Measurements from ENCODE around the gene GRIK2. TPM values are rescaled to one million over a fixed set of nuclear protein-coding genes. Genes with fewer than 3 reads are reported as not detected.

GRIK2 gene
- polyA plus RNA-seq, 1 experiment: 12.8 TPM

DNA sequence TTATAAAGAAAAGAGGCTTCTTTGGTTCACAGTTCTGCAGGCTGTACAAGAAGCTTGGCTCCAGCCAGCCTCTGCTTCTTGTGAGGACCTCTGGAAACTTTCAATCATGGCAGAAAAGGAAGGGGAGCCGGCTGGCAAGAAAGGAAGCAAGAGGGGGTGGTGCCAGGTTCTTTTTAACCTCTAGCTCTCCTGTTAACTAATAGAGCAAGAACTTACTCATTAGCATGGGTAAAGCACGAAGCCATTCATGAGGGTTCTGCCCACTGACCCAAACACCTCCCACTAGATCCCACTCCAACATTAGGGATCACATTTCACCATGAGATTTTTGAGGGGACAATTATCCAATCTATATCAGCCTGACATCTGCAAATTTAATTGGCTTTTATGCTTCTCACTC lies 347.1 kb downstream of the GRIK2 start:
- 0 out of 2 replicates have a peak, but pooled peaks cover 5% of the 10 kb centered on the region for H3K9me3 ChIP-seq (ENCODE audit: control insufficient read depth, insufficient read depth, low read length)
- CTCF ChIA-PET: no interaction called here
- H3K27ac ChIP-seq (ENCODE audit: low read depth, low read length): no peak overlapping the region
- H3K4me3 ChIP-seq (ENCODE audit: low read depth, low read length): no peak overlapping the region
- no peak for TF ChIP-seq CTCF (IDR thresholded peaks at IDR 0.05; ENCODE audit: low read depth, low read length)
- no peaks in the 10 kb centered on the region for H3K27me3 ChIP-seq (ENCODE audit: control insufficient read depth, insufficient read depth, low read length)
- no peak for DNase-seq (ENCODE audit: low read depth, low spot score)
- POLR2A ChIA-PET: no interaction called here

DNA sequence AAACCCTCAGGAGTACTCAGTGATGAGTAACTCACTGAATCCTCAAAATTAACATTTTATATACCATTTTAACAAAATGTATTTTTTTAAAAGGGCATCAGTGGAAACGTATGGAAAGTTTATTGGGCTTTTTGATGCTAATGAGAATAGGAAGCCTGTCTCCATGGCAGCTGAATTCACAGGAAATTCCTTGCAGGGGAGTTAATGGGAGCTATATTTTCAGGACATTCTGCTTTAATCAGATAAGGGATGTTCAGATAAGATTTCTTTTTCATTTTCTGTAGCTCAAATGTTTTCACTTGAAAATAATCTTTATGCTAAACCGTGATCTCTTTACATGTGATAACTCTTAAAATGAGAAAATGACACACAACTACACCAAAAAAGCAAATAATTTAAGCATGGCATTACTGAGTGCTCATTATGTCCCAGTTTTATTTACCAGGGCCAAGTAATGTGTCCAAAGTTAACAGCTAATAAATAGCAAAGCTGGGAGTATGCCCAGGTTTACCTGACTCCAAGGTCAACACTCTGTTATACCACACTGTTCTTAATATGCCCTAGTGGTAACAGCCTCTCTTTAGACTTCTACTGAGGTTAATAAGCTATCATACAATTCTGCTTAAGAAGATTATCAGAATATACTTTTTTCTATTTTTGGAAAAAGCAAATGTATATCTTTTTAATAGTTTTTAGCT lies 348.1 kb downstream of the GRIK2 start:
- no peak for DNase-seq (ENCODE audit: low read depth, low spot score)
- no peak overlapping the region for H3K4me3 ChIP-seq (ENCODE audit: low read depth, low read length)
- no peaks in the 10 kb centered on the region for H3K27me3 ChIP-seq (ENCODE audit: control insufficient read depth, insufficient read depth, low read length)
- no peak overlapping the region for H3K27ac ChIP-seq (ENCODE audit: low read depth, low read length)
- H3K9me3 ChIP-seq (ENCODE audit: control insufficient read depth, insufficient read depth, low read length): no peaks in the 10 kb centered on the region
- TF ChIP-seq CTCF (IDR thresholded peaks at IDR 0.05; ENCODE audit: low read depth, low read length): no peak
- ChIA-PET CTCF (no interaction called here), POLR2A (interaction anchor here (0.6 kb wide), 1 partner anchor 110 kb away, joined by 4 read pairs; no protein-coding TSS in a partner anchor)

DNA sequence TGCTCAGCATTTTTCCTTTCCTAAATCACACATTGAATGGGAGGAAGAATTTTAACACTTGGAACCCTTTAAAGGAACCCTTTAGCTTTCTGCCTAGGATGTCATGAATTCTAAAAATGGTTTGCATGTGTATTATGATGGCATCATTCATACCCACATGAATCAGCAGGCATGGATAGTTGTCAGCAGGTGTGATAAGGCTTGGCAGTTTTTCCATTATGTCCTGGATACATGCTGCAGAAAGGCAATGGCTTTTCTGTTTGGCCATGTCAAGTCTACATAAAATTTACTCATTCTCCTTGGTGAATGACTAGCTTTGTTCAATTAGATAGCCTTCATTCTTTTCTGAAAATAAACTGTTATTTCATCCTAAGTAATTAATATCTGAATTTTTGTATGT lies 353.7 kb downstream of the GRIK2 start:
- Histone ChIP-seq H3K27me3 (ENCODE audit: control insufficient read depth, insufficient read depth, low read length) (no peaks in the 10 kb centered on the region), H3K4me3 (ENCODE audit: low read depth, low read length) (no peak overlapping the region), H3K9me3 (ENCODE audit: control insufficient read depth, insufficient read depth, low read length) (no peaks in the 10 kb centered on the region), H3K27ac (ENCODE audit: low read depth, low read length) (no peak overlapping the region)
- DNase-seq (ENCODE audit: low read depth, low spot score): no peak
- no peak for TF ChIP-seq CTCF (IDR thresholded peaks at IDR 0.05; ENCODE audit: low read depth, low read length)
- ChIA-PET POLR2A (no interaction called here), CTCF (no interaction called here)

DNA sequence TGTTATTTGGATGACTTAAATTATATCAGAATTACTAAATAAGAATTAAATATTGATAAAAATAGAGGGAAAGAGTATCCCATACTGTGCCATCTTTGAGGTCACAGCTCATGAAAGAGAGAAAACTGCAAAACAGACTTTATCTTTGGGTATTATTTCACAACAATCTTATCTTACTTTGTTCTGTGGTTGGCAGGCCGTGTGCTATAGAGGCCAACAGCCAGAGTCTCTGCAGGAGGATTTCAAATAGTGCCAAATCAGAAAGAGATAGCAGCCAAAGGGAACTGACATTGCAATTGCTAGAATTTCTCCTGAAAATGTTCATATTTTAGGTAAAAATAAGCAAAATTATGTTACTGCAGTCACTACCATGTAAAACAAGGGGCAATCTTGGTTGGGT lies 354.2 kb downstream of the GRIK2 start:
- DNase-seq (ENCODE audit: low read depth, low spot score): no peak
- CTCF ChIA-PET: no interaction called here
- POLR2A ChIA-PET: no interaction called here
- no peaks in the 10 kb centered on the region for H3K9me3 ChIP-seq (ENCODE audit: control insufficient read depth, insufficient read depth, low read length)
- no peaks in the 10 kb centered on the region for H3K27me3 ChIP-seq (ENCODE audit: control insufficient read depth, insufficient read depth, low read length)
- no peak overlapping the region for H3K4me3 ChIP-seq (ENCODE audit: low read depth, low read length)
- H3K27ac ChIP-seq (ENCODE audit: low read depth, low read length): no peak overlapping the region
- no peak for TF ChIP-seq CTCF (IDR thresholded peaks at IDR 0.05; ENCODE audit: low read depth, low read length)

DNA sequence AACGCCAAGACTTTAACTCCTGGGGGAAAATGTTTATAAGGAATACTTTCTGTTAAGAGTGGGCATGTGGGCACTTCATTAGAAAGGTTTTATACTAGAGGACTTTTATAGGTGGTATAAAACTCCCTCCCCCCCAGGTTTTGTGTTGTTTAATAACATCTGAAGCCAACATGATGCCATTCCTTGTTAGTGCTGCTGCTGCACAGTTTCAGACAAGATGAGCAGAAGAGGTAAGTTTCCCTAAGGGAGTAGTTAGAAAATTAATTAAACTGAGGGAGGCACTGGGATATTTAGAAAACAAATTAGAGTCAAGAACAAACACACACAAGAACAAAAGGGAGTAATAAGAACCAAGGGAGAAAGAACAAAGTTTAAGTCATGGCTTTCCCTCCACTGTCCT lies 362.4 kb downstream of the GRIK2 start:
- Histone ChIP-seq H3K27me3 (ENCODE audit: control insufficient read depth, insufficient read depth, low read length) (no peaks in the 10 kb centered on the region), H3K9me3 (ENCODE audit: control insufficient read depth, insufficient read depth, low read length) (no peaks in the 10 kb centered on the region; the same call in 1 of the 2 replicates), H3K4me3 (ENCODE audit: low read depth, low read length) (no peak overlapping the region), H3K27ac (ENCODE audit: low read depth, low read length) (no peak overlapping the region)
- no peak for DNase-seq (ENCODE audit: low read depth, low spot score)
- TF ChIP-seq CTCF (IDR thresholded peaks at IDR 0.05; ENCODE audit: low read depth, low read length): no peak
- POLR2A ChIA-PET: no interaction called here
- CTCF ChIA-PET: no interaction called here
